Measurements from ENCODE around the gene SLC16A3.
"Not testable (repeated sequence)": the region's sequence is repeated elsewhere in the genome, so short reads cannot be mapped to it uniquely, and the experiment has no call there.

SLC16A3 gene

DNA sequence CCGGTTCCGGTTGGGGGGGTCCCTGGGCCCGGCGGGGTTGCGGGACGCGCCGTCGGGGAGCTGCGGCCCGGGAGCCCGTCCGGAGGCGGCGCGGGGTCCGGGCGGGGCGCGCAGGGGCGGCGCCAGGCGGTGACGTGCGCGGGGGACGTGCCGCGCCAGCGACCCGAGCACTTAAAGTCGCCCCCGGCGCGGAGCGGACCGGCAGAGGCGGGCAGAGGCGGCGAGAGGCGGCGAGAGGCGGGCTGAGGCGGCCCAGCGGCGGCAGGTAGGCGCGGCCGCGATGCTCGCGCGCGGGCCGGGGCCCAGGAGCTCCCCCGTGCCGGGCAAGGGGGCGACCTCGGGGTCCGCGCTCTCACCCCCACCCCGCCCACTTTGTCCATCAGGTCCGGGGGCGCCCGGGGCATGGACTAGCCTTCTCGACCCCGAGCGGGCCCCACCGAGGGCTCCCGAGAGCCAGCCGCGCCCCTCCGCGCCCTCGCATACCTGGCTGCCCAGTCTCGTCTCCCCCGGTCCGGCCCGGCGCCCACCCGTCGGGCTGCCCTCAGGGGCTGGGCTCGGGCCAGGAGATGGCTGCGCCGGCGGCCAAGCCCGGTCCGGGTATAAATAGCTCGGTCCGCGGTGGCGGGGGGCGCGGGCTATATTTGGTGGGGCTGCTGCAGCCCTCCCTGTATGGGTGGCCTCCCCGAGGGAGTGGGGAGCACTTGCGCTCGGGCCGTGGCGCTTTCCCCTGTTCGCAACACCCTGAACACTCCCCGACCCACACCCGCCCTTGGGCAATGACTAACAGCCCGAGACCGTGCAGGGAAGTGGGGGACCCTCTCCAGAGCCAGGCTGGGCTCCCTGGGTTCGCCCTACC is at the start of gene SLC16A3:
Gene SLC16A3 (plus strand): TSS at position 201 of the 856 bp plus-strand sequence. CDS start 6,967 bp downstream, outside the sequence.
- no peak for DNase-seq

DNA sequence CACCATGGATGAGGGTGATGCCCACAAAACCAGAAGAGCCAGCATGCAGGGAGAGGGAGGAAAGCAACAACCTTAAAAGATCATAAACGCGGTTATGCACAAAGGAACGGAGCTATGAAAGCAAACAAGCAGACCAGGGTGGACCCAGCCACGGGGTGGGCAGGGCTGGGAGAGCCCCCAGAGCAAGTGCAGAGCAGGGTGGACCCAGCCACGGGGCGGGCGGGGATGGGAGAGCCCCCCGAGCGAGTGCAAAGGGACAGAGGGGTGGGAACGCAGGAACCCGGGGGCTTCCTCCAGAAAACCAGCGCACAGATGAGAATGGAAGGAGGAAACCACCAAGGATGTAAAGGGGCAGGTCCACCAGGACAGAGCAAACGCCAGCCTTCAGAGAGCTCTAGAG is 49.4 kb upstream of the SLC16A3 start:
- no peak for DNase-seq

DNA sequence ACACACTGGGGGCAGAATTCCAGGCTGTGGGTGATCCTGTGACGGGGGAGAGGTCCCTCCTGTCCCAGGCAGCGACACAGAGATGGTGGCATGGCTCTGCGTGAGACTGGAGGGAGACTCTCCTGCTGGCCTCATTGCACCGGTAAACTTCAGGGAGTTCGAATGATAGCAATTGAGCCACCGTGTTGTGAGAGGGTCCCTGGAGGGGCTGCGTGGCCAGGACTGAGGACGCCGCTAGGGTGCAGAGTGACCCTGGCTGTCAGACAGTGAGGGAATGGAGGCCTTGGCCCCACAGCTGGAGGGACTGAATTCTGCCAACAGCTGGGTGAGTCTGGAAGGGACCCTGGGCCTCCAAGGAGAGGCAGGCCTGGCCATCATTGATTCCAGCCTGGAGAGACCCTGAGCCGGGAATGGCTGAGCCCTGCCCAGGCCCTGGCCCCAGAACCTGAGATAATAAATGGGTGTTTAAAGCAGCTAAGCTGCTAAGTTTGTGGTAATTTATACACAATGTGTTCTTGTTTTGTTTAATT is 48.8 kb upstream of the SLC16A3 start:
- DNase-seq, result no peak

DNA sequence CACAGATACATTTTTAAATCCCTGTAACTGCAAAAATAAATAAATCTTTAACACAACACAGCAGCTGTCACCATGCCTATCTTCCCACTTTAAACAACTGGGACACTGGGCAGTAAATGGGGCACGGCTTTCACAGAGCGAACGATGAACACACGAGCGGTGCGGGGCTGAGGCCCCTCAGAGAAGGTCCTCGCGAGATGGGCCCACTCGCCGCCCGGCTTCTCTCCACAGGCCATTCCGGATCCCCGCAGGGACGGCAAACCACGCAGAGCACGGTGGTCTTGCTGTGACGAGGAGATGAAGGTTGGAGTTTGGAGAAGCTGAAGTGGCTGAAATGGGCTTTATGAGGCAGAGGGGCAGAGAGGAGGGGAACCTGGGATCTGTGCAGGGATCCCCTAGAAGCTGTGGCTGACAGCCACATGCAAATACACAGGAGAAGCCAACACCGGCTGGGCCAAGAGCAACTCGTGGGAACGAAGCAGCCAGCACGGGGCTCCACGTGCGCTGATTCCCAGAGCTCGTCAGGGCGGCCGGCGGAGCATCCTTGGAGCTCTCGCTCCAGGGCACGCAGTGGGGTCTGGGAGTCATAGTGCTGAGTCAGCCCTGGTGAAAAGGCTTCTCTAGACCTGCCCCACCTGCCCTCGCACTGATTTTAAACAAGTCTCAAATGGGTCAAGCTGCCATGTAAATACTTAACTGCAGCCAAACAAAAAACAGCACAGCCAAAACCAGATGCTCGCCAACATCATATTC is 47.9 kb upstream of the SLC16A3 start:
- no peak for DNase-seq

DNA sequence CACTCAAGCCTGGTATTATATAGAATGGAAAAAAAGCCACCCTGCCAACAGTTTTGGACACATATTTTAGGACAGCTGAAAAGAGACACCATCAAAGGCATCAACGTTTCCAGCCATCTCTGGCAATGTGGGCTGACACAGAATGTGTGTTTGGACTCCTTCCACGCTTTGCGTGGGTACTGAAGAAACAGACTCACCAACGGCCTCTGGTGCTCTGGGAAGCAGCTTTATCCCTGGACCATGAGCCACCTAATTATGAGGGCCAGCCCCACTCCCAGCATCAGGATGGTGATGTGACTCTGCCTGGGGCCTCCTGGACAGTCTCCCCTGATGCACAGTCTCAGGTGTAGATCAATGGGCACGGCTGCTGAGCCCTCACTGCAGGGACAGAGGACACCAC is 44.1 kb upstream of the SLC16A3 start:
- DNase-seq, result no peak

DNA sequence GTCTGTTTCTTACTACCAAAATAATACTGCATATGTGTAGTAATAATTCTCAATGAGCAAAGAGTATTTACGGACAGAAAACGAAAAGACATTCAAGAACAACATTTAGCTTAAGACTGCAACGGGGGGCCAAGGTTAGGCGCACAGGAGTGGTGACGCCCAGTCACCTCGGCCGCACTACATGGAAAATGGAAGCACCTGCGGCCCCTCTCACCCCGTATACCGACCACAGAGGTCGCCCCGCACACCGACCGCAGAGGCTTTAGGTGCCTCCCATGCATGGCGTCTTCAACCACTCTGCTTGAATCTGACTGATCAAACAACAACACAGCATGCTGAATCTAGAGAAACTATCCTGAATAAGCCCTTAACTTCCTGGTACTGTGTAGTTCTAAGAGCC is 42.6 kb upstream of the SLC16A3 start:
- no peak for DNase-seq

DNA sequence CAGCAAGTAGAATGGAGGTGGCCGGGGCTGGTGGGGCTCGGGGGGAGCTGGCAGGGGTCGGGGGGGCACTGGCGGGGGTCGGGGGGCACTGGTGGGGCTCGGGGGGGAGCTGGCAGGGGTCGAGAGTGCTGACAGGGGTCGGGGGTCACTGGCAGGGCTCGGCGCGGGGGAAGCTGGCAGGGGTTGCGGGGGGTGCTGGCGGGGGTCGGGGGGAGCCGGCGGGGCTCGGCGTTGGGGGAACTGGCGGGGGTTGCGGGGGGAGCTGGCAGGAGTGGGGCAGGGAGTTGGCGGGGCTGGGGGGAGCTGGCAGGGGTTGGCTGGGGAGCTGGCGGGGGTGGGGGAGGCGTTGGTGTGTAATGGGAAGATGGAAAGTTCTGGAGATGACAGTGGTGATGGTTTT is 41.3 kb upstream of the SLC16A3 start:
- no peak for DNase-seq

DNA sequence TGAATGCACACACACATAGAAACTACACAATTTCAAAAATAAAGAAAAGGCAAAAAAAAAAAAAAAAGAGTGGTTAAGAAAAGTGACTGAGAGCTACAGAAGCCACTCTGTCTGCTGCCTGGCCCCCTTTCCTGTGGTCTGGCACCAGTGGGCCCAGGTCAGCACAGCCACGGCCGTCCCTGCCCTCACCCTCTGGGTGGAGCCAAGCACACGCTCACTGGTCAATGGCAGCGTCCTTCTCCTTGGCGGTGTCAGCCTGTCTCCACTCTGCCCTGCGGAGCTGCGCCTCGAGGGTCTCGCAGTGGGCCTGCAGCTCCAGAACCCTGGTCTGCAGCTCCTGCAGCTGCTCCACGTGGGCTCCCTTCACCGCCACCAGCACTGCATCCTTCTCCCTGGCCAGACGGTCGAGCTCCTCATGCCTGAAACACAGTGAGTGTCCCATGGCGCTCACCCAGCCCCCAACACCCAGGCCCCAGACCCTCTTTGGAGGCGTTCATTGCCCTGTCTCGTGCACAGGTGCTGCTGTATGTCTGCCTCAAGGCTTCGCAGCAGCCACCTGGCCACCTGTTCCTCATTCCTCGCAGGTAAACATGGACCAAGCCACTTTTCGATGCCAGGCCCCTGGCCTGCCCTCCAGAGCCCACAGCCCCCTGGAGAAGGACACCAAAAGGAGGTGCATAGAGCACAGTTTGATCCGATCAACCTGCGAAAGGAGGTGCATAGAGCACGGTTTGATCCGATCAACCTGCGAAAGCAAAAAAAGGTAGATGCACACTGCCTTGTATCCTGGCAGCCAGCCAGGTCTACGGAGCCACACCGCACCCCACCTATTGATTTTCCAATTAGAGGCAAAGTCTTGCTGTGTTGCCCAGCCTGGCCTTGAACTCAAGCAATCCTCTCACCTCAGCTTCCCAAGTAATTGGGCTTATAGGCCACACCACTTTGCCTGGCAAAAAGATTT is 40.6 kb upstream of the SLC16A3 start:
- no peak for DNase-seq

DNA sequence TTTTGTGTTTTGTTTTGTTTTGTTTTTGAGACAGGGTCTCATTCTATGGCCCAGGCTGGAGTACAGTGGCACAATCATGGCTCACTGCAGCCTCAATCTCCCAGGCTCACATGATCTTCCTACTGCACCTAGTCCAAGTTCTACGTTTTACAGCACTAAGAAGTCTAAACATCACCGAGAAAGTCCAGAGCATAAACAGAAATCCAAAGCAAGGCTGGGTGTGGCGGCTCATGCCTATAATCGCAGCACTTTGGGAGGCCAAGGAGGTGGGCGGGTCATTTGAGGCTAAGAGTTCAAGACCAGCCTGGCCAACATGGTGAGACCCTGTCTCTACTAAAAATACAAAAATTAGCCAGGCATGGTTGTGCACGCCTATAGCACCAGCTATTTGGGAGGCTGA is 35.8 kb upstream of the SLC16A3 start:
- DNase-seq, result not testable (repeated sequence)

DNA sequence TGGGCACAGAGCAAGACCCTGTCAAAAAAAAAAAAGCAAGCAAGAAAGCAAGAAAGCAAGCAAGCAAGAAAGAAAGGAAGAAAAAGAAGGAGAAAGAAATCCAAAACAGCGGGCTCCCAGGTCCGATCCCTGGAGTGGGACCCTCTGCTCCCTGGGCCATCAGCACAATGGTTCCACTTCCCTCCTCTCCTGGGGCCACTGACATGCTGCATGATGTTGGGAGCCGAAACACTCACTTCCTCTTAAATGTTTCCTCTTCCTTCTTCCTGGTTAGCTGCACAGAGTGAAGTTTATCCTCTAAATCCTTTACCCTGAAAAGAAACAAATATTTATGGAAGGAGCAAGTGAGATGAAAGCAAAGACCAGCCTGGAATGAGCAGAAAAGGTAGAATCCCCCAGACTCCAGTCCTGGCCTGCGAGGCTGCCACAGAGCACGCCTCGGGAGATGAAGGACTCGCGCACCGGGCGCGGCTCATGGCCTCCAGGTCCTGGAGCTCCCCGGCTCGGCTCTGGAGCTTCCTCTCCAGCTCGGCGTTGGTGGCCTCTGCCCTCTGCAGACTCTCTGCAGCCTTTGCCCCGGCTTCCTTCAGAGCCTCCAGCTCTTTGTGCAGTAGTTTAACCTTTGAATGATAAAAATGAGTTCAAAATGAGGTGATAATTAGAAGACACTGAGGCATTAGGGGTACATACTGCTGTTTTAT is 35.2 kb upstream of the SLC16A3 start:
- DNase-seq, result no peak

DNA sequence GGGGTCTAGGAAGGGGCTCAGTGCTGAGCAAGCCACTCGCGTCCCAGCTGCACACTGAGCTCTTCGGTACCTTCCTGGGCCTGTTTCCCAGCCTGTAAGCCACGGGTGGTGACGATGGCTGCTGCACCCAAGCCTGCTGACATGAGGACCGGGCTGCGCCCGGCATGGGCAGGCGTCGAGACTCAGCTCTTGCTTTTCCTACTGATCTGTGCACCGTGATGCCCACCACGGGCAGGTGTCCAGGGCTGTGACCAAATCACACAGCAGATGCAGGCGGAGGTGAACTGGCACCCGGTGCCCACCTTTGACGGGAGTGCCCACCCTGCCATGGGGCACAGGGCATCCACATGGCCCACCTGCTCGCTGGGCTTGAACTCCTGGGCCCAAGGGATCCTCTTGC is 34.1 kb upstream of the SLC16A3 start:
- DNase-seq, result no peak

DNA sequence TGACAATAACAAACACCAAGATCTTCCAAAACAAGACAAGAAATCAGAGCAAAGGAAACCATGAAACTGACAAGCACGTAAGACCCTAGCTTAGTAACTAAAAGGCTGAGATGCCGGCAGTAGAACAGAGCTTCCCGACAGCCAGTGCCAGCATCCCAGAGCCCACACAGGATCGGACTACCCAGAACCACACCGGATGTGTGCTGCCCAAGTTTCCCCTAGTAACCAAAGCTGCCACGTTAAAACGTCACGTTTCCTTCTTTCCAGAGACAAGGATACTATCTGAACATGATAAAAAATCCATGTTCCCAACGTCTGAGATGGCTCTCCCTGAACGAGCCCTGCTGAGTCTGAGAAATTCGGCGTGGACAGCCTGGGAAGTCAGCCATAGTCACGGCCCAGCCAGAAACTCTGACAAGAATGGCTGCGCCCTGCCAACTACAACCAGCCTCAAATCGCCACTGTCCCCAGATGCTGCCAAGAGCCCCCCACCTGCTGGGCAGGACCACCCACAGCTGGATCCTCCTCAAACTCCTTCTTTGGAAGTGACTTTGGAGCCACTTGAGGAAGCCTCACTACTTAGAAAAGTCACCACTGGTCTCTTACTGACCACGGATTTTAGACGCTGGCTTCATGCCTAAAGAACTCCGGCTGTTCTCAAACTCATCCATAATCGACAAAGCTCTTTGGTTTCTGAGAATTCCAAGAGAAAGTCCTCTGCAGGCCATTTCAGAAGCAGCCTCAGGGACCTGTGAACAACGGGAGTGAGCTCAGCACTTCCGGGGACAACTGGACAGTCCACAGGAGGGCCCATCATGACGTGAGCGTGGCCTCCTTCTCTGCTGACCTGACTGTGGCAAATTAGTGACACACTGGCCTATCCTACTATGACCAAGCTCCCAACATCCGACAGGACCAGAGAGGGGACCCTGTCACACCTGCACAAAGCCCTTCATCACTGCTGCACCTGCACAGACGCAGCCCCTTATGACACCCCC is 32.9 kb upstream of the SLC16A3 start:
- no peak for DNase-seq

DNA sequence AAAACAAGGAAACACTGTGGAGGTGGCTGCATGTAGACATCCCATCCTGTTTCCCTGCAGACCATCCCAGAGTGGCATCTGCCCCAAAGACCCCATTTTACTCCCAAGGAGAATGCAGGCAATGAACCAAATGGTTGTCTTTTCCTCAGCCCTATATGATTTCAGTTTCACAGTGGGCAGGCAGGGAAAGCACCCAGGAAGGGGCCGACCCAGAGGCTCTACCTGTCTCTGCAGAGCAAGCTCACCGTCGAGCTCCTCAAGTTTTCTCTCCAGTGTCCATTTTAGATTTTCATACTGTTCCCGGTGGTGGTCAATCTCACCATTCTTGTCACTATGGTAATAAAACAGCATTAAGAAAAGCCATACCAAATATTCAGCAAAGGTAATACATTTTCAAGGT is 30.8 kb upstream of the SLC16A3 start:
- DNase-seq, result no peak

DNA sequence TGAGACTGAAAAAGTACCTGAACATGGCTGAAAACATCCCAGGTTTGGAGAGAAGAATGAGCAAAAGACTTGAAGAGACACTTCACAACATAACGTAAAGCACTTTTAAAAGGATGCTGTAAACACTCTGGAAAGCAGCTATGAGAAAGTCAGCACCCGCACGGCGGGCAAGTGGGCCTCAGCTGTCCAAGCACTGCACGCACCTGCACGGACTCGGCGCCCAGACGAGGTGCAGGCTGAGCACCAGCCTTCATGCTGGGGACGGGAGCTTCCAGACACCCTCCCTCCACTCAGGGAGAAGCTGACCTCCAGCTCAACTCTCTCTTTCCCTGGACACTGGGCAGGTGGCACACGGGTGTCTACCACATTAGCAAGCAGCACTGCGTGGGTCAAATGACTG is 29.3 kb upstream of the SLC16A3 start:
- no peak for DNase-seq

DNA sequence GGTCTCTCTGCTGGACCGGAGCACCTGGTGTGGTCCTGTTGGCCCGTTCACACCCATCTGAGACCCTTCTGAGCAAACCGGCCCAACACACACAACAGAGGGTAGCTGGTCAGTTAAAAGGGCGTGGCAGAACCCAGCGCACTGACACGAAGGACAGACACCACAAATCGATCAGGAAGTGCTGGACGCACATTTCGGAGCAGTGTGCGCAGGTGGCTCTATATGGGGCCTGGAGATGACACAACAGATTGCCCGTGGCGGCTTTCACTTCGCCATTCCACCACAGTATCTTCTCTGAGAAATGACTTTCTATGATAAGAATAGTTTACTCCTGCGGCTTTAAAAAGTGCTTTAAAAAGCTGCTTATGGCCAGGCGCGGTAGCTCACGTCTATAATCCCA is 28.7 kb upstream of the SLC16A3 start:
- DNase-seq, result no peak

DNA sequence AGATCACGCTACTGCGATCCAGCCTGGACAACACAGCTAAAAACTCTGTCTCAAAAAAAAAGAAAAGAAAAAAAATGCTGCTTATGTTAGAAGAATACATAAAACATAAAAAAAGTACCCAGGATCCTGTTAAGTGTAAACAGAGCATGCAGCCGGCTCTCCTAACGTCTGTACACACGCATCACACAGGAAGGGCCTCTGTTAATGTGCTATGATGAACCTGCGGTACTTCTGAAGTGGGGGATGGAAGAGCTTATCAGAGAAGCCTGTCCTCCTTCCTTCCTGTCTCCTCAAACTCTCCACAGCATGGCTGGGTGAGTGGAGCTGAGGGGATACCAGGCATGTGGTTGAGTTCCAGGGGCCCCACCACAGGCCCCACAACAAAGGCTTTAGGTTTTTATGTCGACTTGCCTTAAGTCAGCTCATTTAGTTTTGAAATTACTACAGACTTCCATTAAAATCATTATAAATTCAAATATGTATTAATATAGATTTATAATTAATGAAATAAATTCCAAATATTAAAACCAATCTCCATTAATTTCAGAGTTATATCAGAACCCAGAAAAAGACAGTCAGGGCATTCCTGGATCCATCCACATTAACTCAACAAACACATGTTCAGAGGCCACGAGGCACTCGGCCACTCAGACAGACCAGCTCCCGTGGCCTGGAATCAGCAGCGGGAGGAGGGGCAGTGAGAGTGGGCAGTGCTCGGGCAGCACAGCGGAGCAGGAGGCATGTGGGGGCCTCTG is 27.9 kb upstream of the SLC16A3 start:
- DNase-seq, result no peak

DNA sequence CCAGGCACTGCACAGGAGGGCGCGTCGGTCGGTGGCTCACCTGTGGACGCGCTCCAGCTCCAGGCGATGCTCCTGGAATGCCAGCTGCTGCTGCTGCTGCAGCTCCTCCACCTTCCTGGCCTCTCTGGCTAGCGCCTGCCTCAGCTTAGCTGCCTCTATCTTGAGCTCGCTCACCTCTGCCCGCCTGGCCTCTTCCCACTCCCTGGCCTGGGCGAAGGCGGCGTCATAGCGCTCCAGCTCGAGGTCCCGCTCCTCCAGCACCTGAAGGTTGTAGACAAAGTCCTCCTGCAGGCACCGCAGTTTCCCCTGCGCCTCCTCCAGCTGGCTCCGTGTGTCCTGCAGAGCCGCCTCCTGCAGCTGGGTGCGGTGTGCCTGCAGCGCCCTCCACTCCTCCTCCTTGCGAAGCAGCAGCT is 27.3 kb upstream of the SLC16A3 start:
- DNase-seq, result no peak

DNA sequence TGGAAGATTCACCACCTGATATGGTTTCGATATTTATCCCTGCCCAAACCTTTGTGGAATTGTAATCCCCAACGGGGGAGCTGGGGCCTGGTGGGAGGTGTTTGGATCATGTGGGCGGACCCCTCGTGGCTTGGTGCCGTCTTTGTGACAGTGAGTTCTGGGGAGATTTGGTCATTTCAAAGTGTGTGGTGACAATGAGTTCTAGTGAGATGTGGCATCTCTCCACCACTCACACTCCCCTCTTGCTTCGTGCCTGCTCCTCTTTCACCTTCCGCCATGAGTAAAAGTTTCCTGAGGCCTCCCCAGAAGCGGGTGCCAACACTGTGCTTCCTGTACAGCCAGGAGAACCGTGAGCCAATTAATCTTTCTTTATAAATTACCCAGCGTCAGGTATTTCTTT is 25.9 kb upstream of the SLC16A3 start:
- no peak for DNase-seq

DNA sequence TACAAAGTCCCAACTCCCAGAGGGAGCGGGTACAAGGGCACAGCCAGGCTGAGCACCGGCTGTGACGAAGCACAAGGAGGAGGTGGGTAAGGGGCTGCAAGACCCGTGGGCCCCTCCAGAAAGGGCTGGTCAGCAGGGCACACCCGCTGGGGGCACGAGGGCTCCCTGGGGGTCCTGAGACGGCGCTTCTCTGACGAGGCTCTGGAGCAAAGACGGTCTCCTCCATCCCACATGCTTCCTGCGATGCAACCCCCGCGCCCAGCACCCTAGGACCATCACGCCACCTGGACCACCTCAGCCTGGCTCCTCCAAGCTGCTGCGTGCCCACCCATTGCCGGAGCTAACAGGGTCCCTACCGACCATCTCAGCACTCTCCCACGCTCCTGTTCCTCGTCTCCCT is 24.9 kb upstream of the SLC16A3 start:
- no peak for DNase-seq
